HG03571 (cell line): ENCODE results near the gene CDC42BPA.
"Not testable (repeated sequence)": the region's sequence is repeated elsewhere in the genome, so short reads cannot be mapped to it uniquely, and the experiment has no call there.

Source experiments
- ATAC-seq: cut with Tn5 transposase; IDR thresholded peaks from one replicate; pipeline ENCODE4 v1.9.1; 2021; ENCODE audit not compliant: unreplicated experiment

The CDC42BPA gene

GRCh38 chr1:227002531-227003049 is 315.7 kb downstream of the CDC42BPA start:
- no peak for ATAC-seq

GRCh38 chr1:226999579-226999978 is 318.7 kb downstream of the CDC42BPA start:
- ATAC-seq = not testable (repeated sequence)

DNA sequence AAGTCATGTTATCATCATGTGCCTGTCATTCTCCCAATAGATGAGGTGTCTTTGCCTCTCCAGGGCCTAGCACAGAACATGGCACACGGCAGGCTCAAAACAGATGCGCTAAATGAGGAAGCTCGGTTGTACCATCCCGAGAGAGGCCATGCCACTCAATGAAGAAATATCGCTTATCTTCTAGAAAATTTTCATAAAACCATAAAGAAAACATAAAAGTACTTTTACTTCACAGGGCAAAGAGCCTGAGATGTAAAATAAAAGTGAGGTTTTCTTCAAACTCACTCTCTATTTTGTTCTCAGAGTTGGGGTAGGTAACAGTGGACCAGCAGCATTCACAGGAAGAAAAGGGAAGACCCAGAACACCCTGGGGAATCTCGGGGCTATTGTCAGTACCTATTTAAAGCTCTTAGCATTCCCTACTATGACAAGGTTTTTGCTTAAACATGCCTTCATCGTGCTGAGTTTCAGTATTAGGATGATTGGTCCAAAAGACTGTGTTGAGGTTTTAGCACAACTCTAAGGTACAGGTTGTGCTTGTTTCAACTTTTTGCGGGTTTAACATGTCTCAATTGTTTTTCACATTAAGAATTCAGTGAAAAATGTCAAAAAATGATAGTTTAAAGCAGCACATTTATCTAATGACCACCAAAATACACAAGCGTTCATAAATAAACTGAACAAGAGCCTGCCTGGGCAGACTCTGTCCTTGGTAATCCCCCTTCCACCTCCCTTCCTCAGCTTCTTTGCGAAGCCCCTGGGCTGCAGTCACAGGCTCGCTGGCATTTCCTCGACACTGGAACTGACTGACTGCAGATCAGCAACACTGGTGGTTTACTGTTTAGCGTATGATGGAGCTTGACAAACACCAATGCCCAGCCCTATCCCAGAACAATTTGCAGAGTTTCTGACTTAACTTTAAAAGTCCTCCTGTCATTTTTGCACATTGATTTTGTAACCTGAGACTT is 322.6 kb downstream of the CDC42BPA start:
- ATAC-seq = peak; percentile 99

DNA sequence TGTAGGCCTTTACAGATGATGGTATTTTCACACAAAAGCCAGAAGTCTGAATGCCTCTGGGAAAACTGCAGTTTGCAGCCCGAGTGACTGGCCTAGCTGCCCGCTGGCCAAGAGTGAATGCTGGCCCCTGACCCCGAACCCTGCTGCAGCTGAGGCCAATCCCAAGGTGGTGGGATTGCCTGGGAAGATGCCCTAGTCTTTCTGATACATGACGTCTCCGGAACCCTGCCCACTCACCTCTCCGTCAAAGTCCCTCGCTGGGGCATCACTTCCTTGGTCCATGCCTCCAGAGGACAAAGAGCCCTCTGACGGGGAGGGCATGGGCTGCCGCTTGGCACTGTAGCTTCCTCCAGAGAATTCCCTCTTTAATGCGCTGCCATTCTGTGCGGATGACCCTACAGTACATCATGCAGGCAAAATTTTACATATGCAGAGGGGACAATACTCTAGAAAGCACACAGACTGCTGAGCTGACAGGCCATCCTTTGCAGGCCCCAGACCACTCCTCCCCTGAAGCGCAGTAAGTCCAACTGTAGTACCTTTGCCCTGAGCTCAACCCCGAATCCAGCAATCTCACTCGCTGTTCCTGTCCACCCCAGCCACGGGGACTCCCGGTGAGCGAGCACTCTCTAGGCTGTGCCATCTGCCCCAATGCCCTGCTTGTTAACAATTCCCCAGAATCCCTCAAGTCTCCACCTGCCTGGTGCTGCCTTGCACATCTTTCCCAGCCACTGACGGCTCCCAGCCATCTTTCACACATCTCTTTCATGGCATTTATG is 323.5 kb downstream of the CDC42BPA start:
- no peak for ATAC-seq

- no peak for ATAC-seq
Measured at GRCh38 chr1:226993814-226994585, 324.3 kb downstream of the CDC42BPA start.

DNA sequence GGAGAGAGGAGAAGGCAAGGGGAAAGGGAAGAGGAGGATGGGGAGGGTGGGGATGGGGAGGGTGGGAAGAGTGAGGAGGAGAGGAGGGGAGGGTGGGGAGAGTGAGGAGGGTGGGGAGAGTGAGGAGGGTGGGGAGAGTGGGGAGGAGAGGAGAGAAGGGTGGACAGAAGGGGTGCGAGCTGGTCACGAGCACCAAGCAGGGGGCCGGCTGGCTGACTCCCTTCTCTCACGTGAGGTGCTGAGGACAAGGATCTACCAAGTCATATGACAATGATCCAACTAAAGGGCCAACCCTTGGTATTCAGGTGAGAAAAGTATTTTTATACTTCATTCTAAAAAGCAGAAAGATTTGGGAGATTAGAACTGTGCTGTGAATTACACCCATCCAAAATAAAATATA is 326.4 kb downstream of the CDC42BPA start:
- no peak for ATAC-seq

DNA sequence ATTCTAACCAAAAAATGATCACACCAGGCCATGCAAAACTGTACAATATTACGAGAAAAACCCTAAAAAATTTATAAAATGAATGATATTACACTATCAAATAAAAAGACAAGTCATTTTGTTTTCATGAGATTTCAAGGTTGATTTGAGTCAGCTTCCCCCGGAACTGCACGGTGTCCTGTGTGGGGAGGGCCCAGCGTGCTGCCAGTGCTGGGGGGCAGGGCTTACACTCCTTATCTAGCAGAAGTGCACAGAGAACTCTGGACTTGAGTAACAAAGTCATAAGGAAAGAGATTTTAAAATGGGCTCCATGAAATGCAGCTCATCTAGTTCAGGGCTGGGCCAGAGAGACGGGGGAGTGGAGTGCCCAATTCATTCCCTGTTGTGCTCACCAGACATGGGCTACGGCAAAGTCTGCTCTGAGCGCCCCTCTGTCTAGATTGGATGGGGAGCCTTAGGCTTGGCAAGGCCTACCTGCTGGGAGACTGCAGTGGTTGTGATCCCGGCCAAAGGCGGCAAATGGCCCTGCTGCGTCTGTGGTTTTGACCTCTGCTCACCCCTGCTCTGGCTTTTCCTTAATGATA is 328.1 kb downstream of the CDC42BPA start:
- ATAC-seq = peak; percentile 82

- ATAC-seq = no peak
Measured at GRCh38 chr1:226989085-226989920, 329.0 kb downstream of the CDC42BPA start.

DNA sequence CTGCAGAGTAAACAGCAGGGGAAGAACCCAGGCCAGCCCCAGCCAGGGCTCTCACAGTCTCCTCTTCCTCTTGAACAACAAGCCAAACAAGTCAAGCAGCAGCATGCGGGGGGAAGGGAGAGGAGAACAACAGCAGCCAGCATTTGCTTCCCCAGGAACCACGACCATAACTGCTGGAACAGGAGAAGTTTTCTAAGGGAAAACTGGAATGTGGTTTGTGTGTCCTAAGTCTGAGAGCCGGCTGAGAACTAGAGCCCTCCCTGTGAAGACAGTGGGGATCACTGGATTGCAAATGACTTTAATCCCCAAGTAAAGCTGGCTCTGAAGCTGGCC is 330.0 kb downstream of the CDC42BPA start:
- no peak for ATAC-seq

- no peak for ATAC-seq
Measured at GRCh38 chr1:226987623-226988333, 330.5 kb downstream of the CDC42BPA start.

DNA sequence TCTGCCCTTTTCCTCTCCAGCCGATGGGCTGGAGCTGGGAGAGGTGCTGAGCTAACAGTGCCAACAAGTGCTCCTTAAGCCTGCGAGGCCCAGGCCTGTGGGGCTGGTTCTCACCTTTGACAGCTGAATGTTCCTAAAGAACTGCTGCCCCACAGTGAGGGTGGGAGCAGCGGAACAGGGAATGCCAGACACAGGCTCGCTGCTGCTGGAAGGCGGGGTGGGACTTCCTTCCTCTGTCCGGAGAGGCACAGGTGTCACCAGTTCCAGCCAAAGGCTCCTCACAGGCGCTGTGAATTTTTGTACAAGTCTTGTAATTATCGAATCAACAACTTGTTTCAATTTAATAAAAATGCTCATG is 331.1 kb downstream of the CDC42BPA start:
- ATAC-seq = no peak

DNA sequence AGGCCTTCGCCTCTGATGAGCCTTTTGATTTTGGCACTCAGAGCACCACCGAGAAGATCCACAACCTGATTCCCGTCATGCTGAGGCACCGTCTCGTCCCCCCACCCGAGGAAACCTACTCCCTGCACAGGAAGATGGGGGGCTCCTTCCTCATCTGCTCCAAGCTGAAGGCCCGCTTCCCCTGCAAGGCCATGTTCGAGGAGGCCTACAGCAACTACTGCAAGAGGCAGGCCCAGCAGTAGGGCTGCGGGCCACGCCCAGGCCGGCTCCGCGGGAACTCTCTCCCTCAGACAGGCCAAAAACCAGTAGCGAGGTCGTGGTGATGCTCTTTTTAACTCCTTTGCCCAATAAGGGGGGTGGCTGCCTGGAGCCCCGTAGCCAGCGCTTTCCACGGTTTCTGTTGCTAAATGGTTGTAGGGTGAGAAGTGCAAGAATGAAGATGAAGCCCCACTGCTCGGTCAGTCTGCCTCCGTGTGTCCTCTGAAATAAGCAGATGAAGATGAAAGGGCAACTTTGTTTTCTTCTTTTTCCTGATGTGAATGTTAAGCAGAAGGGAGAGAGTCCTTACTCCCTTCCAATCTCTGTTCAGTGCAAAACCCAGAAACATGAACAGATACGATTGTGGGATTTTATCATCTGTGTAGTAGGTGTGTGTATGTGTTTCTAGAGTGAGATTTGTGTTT is 331.7 kb downstream of the CDC42BPA start:
- no peak for ATAC-seq

DNA sequence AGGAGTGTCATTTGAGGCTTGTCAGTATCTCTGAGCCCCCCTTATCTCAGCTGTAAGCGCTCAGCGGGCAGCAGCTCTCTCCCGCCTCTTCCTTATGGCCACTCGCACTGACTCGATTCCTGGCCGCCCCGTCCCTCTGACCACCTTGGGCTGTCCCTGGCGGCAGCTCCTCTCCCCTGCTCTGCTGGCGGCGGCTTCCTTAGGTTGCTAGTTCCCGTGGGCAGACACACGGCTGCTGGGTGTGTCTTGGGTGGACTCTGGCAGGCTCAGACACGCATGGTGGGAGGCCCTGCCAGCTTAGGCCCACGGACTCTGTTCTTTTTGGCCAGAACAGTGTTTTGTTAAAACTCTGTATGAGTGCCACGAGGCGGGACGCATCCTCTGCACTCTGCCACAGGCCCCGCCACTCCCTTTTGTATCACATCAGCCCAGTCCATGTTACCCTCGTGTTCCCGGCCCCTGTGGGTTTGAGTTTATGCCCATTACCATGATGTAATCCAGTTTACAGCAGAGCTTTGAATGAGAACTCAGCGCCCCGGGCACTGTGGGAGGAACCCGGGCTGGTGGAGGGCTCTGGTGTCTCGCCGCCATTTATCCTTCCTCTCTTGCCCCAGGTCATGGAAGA is 332.3 kb downstream of the CDC42BPA start:
- no peak for ATAC-seq

DNA sequence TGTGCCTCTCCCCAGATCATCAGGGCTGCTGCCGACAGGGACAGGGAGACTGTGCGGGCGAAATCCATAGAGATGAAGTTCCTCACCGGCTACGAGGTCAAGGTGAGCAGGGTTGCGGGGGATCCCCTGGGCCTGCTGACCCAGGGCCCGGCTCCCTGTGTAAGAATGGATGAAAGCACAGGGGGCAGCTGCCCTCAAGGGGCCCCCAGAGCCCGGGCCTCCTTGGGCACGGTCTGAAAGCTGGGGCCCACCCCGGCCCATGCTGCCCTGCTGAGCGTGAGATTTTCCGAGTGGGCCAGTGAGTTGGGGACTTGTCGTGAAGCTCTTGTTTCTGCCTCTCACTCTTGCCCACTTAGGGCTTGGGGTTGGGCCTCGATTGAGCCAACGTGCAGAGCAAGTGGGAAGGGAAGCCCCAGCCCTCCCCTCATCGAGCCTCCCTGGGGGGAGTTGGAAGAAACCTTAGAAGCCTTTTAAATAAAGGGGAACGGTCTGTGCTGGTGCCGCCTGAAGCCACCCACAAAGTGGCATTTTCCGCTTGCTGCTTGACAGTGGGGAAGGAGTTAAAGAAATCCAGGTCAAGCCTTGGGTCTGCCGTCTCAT is 333.0 kb downstream of the CDC42BPA start:
- ATAC-seq = no peak

DNA sequence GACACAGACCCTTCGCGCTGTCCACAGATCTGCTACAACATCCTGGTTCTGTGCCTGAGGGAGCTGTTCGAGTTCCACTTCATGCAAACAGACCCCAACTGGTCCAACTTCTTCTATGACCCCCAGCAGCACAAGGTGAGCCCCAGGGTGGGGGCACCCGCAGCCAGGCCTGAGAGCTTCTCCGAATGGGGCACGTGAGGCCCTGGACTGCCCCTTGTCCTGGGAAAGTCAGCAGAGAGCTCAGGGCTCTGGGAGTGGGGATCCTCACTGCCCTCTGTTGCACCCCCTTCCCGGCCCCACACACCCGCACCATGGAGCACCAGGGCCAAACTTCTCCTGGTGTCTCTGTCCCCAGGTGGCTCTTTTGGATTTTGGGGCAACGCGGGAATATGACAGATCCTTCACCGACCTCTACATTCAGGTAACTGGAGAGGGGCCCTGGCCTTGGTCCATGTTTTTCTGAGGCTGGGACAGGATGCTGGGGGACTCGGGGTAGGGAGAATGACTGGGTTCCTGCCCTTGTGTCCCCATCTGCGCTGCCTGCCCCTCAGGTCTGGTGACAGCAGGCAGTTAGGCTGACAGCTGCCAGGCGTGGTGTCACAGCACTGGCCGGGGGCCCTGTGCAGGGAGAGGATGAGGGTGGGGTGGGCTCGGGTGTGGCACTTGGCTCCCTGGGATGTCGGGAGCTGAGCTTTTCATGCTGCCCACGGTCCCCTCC is 333.6 kb downstream of the CDC42BPA start:
- no peak for ATAC-seq

GRCh38 chr1:226983992-226984364 is 334.3 kb downstream of the CDC42BPA start:
- ATAC-seq = no peak

DNA sequence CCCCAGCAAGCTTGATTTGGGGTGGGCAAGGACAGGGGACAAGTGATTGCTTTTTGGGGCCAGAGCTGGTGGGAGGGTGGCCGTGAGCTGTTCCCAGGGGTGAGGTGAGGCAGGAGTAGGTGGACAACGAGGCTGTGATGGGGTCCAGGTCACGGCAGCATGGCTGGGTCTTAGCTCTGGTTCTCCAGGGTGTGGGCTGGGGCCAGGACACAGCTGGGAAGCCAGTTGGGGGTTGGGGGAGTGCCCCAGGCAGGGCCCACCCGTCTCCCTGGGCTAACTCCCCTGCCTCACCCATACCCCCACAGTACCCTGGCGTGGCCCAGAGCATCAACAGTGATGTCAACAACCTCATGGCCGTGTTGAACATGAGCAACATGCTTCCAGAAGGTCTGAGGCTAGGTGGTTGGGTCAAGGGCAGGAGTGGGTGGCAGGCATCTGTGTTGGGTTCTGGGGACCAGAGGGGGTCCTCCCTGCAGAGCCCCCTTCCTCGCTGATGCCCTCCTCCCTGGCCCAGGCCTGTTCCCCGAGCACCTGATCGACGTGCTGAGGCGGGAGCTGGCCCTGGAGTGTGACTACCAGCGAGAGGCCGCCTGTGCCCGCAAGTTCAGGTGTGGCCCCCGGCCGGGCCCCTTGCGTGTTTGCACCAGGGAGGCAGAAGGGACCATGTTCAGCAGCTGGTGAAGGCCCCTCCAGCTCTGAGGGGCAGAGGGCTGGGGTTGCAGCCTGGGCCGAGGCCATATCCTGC is 334.9 kb downstream of the CDC42BPA start:
- no peak for ATAC-seq
